CD14-positive monocyte (primary cell): ENCODE measurements around the gene CEBPE. TPM values are rescaled to one million over a fixed set of nuclear protein-coding genes. Genes with fewer than 3 reads are reported as not detected.

Experiments
- DNase-seq, 3 donors: peaks; one replicate each; pipeline ENCODE4 v3.0.0-alpha.2; 2011 to 2022
- H2AFZ ChIP-seq: 2 replicates; pipeline ENCODE4 v1.6.0; 2012; ENCODE audit warnings: mild to moderate bottlenecking, low read depth, low read length, inconsistent platforms; ENCODE audit not compliant: insufficient read depth, poor library complexity, severe bottlenecking
- H3K27ac ChIP-seq, 2 donors: 1 replicate in 1 of 2; 2 replicates in 1 of 2; pipeline ENCODE4 v1.5.1; 2012 to 2013; ENCODE audit warnings: low read length in 2 of 2, control low read depth in 1 of 2, inconsistent platforms in 1 of 2, low read depth in 1 of 2, mild to moderate bottlenecking in 1 of 2
- H3K27me3 ChIP-seq, 2 donors: one replicate each; pipeline versions ENCODE4 v1.6.0 to v1.6.1; 2011 to 2013; ENCODE audit warnings: low read length in 2 of 2; ENCODE audit not compliant: control insufficient read depth in 2 of 2, insufficient read depth in 2 of 2
- H3K36me3 ChIP-seq, 2 donors: replicated peaks in 1 of 2; 1 replicate in 1 of 2; 2 replicates in 1 of 2; pipeline versions ENCODE4 v1.5.1 to v1.6.1; 2012 to 2013; ENCODE audit warnings: low read length in 2 of 2, control low read depth in 1 of 2, inconsistent platforms in 1 of 2, mild to moderate bottlenecking in 1 of 2; ENCODE audit not compliant: insufficient read depth in 2 of 2, control insufficient read depth in 1 of 2
- H3K4me1 ChIP-seq, 2 donors: 1 replicate in 1 of 2; 2 replicates in 1 of 2; pipeline versions ENCODE4 v1.5.1 to v1.6.1; 2012 to 2013; ENCODE audit warnings: low read length in 2 of 2, control low read depth in 1 of 2, inconsistent platforms in 1 of 2, mild to moderate bottlenecking in 1 of 2, moderate library complexity in 1 of 2; ENCODE audit not compliant: insufficient read depth in 2 of 2, control insufficient read depth in 1 of 2
- H3K4me2 ChIP-seq: replicated peaks from 2 replicates; pipeline ENCODE3; 2012; ENCODE audit warnings: low read length, moderate library complexity, mild to moderate bottlenecking; ENCODE audit not compliant: poor library complexity, severe bottlenecking; ENCODE audit errors: extremely low read depth
- H3K4me3 ChIP-seq, 3 experiments: fragments of 200-600 bp in 1 of 3; sonication (generic) in 1 of 3; replicated peaks in 1 of 3; 1 replicate in 2 of 3; 2 replicates in 1 of 3; pipeline ENCODE4 v1.5.1; 2011 to 2013; ENCODE audit warnings: low read length in 3 of 3, mild to moderate bottlenecking in 3 of 3, control low read depth in 2 of 3, low read depth in 2 of 3, inconsistent platforms in 1 of 3, moderate library complexity in 1 of 3
- H3K79me2 ChIP-seq: 2 replicates; pipeline ENCODE4 v1.6.0; 2012; ENCODE audit warnings: mild to moderate bottlenecking, control low read depth, inconsistent platforms, low read length, moderate library complexity; ENCODE audit not compliant: insufficient read depth
- H3K9ac ChIP-seq: 2 replicates; pipeline ENCODE4 v1.6.0; 2017; ENCODE audit warnings: low read length, mild to moderate bottlenecking; ENCODE audit not compliant: insufficient read depth, poor library complexity, severe bottlenecking
- H3K9me3 ChIP-seq, 2 donors: replicated peaks in 1 of 2; 1 replicate in 1 of 2; 2 replicates in 1 of 2; pipeline versions ENCODE4 v1.5.1 to v1.6.1; 2012 to 2013; ENCODE audit warnings: low read length in 2 of 2, control low read depth in 1 of 2; ENCODE audit not compliant: control insufficient read depth in 1 of 2, insufficient read depth in 1 of 2
- H4K20me1 ChIP-seq: 2 replicates; pipeline ENCODE4 v1.6.0; 2012; ENCODE audit warnings: mild to moderate bottlenecking, low read length, control low read depth, moderate library complexity; ENCODE audit not compliant: insufficient read depth
- H3K27ac Mint-ChIP-seq, 7 donors: one replicate each; pipeline ENCODE4 v1.8.0; 2020; ENCODE audit warnings: mild to moderate bottlenecking in 7 of 7, mixed read lengths in 7 of 7, moderate library complexity in 6 of 7, inconsistent platforms in 2 of 7
- H3K27me3 Mint-ChIP-seq, 3 donors: one replicate each; pipeline ENCODE4 v1.8.0; 2021 to 2022; ENCODE audit warnings: low read depth in 3 of 3, mild to moderate bottlenecking in 3 of 3, mixed read lengths in 3 of 3, moderate library complexity in 3 of 3, inconsistent platforms in 1 of 3
- H3K36me3 Mint-ChIP-seq, 2 donors: one replicate each; pipeline ENCODE4 v1.8.0; 2020; ENCODE audit warnings: mixed read lengths in 2 of 2, inconsistent platforms in 1 of 2, mild to moderate bottlenecking in 1 of 2
- H3K4me1 Mint-ChIP-seq: one replicate; pipeline ENCODE4 v1.8.0; 2020; ENCODE audit warnings: mild to moderate bottlenecking, mixed read lengths
- H3K4me3 Mint-ChIP-seq, 2 donors: one replicate each; pipeline ENCODE4 v1.8.0; 2020; ENCODE audit warnings: mild to moderate bottlenecking in 2 of 2, mixed read lengths in 2 of 2, moderate library complexity in 1 of 2
- H3K9me3 Mint-ChIP-seq, 7 donors: one replicate each; pipeline ENCODE4 v1.8.0; 2020 to 2022; ENCODE audit warnings: mixed read lengths in 7 of 7, mild to moderate bottlenecking in 6 of 7, moderate library complexity in 6 of 7, inconsistent platforms in 2 of 7
- CTCF ChIP-seq: fragments of 200-600 bp; IDR thresholded peaks from one replicate; pipeline ENCODE4 v1.8.0; 2022; ENCODE audit warnings: antibody characterized with exemption, mild to moderate bottlenecking
- WGBS: methylation state at CpG from one replicate; pipeline ENCODE4 v1.1.5; 2013; ENCODE audit warnings: missing lambda C conversion rate; ENCODE audit not compliant: insufficient coverage; 5-methylcytosine and 5-hydroxymethylcytosine counted together
- intact Hi-C, 2 donors: fragments of 100-400 bp; cut with micrococcal nuclease; formaldehyde crosslinking; loops; one replicate each; pipeline versions ENCODE4 v1.15.0 to v1.15.1; 2023
- polyA plus RNA-seq, 3 donors: library from polyadenylated mRNA; depleted of rRNA in 1 of 3; unstranded in 2 of 3; stranded (reverse) in 1 of 3; fragments of 300-500 nt in 2 of 3; fragments of >200 nt in 1 of 3; fragmentation: Illumina TruSeq in 2 of 3; gene quantifications; 1 replicate in 2 of 3; 2 replicates in 1 of 3; pipeline ENCODE4 v1.2.3, GENCODE V29; 2012 to 2021

The CEBPE gene
- polyA plus RNA-seq, 3 donors = 0.73 to 1.5 (median 1.3) TPM

DNA sequence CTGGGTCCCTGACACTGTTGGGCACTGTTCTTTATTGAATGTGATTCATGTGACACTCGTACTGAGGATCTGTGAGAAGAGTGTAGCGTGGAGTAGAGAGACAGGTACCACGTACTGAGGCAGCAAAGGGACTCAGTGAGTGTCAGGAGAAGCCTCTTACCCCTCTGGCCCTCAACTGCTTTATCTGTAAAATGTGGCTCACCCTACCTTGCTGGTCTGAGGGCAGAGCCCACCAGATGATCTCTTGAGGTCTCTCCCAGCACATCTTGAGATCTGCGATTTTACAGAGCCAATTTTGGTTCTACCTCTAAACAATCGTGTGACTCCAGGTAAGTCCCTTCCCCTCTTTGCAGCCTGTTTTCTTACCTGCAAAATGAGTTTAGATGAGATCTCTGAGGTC is 3.1 kb downstream of the CEBPE start:
- Histone ChIP-seq H3K9ac (no peak overlapping the region), H3K4me1 (peaks cover 72 to 92% of the 10 kb centered on the region in 2 donors), H3K4me3 (no peak overlapping the region), H2AFZ (no peak overlapping the region), H3K27me3 (no peaks in the 10 kb centered on the region), H4K20me1 (no peaks in the 10 kb centered on the region), H3K79me2 (peaks cover 35% of the 10 kb centered on the region), H3K36me3 (no peaks in the 10 kb centered on the region), H3K9me3 (no peaks in the 10 kb centered on the region), H3K4me2 (no peak overlapping the region), H3K27ac (no peak overlapping the region)
- Mint-ChIP-seq H3K36me3 (peaks cover 0 to 6% of the 10 kb centered on the region in 2 donors), H3K4me3 (no peak overlapping the region), H3K27ac (no peak overlapping the region), H3K9me3 (no peaks in the 10 kb centered on the region), H3K4me1 (peaks cover 77% of the 10 kb centered on the region), H3K27me3 (peaks cover 0 to 4% (median 0%) of the 10 kb centered on the region in 3 donors)
- 100% methylated on average over 1 of the region's 5 CpGs for WGBS
- no peak for TF ChIP-seq CTCF
- DNase-seq = no peak
- intact Hi-C loops = no loop called here

DNA sequence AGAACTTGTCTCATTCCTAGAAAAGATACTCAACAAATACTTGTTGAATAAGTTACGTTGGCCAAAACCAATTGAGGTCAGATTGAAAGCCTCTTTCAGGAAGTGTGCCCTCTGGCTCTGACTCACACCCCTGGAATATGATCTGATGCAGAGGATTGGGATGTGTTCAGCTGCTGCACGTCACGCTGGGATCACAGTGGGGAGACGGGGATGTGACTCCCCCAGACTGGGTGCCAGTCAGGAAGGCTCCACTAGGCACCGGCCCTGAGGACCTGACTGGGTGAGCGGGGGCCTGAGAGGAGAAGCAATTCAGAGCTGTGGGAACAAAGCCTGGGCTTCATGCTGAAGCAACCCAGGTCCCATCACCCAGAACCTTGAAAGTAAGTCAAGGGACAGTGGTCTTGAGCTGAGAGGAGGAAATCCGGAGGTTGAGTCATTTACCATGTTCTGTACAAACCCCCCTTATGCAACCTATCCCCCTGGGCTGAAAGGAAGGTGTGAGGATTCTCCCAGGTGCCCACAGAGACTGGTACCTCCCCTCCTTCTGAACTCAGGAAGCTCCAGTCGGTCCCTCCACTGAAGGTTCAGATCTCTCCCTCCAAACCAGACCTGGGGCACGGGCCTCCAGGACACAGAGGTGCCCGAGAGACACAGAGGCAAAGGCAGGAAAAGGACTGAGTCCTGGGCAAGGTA is 3.9 kb downstream of the CEBPE start:
- peak overlapping the region; percentile 20 for H2AFZ ChIP-seq
- no peaks in the 10 kb centered on the region for H3K36me3 ChIP-seq
- no peak overlapping the region for H3K4me3 Mint-ChIP-seq
- no peak overlapping the region for H3K9ac ChIP-seq
- peaks cover 66 to 87% of the 10 kb centered on the region in 2 donors for H3K4me1 ChIP-seq
- H3K9me3 Mint-ChIP-seq = no peaks in the 10 kb centered on the region
- H3K27ac Mint-ChIP-seq = peak overlapping the region in 4 of 7 donors; percentile 17 to 77 (median 37)
- no peak for TF ChIP-seq CTCF
- H3K27me3 ChIP-seq = no peaks in the 10 kb centered on the region
- H3K27me3 Mint-ChIP-seq = peaks cover 0 to 4% (median 0%) of the 10 kb centered on the region in 3 donors
- no peaks in the 10 kb centered on the region for H4K20me1 ChIP-seq
- peaks cover 69% of the 10 kb centered on the region for H3K4me1 Mint-ChIP-seq
- WGBS = 47% methylated on average over 4 of the region's 10 CpGs
- H3K27ac ChIP-seq = no peak overlapping the region
- H3K4me2 ChIP-seq = peak overlapping the region; percentile 1
- peaks cover 0 to 6% of the 10 kb centered on the region in 2 donors for H3K36me3 Mint-ChIP-seq
- H3K9me3 ChIP-seq = no peaks in the 10 kb centered on the region
- H3K4me3 ChIP-seq = no peak overlapping the region
- H3K79me2 ChIP-seq = peaks cover 35% of the 10 kb centered on the region
- intact Hi-C loops = no loop called here
- DNase-seq = peak; percentile 38 to 72 (median 62)
